ENCODE data around the gene RHO.

The RHO gene

DNA sequence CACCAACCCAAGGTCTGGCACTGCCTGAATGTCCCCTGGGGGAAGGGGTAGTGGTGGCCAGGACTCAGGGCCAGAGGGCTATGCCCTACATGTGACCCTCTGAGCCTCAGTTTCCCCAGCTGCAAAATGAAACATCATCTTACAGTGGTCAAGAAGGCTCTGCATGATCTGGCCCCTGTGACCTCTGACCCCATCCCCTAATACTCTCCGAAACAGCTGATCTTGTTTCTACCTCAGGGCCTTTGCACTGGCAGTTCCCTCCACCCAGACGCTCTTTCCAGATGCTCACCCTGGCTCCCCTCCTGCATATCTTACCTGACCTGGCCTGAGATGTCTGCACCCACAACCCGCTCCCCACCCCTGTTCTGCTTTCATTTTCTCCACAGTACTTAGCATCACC, 56.2 kb downstream of the RHO start:
- DNase-seq = no peak

Measured in CD4-positive, alpha-beta T cell treated with Interleukin-12 subunit alpha and Interleukin-12 subunit beta, for 1 hour (primary cell).